CD4-positive, alpha-beta memory T cell (primary cell): ENCODE measurements around the gene ZFHX3. TPM values are rescaled to one million over a fixed set of nuclear protein-coding genes. Genes with fewer than 3 reads are reported as not detected.

Source experiments
- CTCF ChIA-PET: fragments of 350-600 bp; sonication (Branson Sonifier 250); formaldehyde crosslinking; loops from one replicate; lab custom pipeline; 2021; ENCODE audit warnings: inconsistent platforms; ENCODE audit not compliant: partially characterized antibody; lab: Charles Lee
- POLR2A ChIA-PET: fragments of 350-600 bp; sonication (Branson Sonifier 250); formaldehyde crosslinking; loops from one replicate; lab custom pipeline; 2021; ENCODE audit not compliant: partially characterized antibody; lab: Charles Lee
- DNase-seq, 5 donors: peaks; one replicate each; pipeline versions ENCODE4 v3.0.0 to v3.0.0-alpha.2; 2020 to 2022; ENCODE audit warnings: mixed read lengths in 1 of 5
- H3K27ac ChIP-seq: one replicate; pipeline ENCODE4 v1.7.0; 2013; ENCODE audit warnings: low read depth, low read length
- H3K27me3 ChIP-seq: 2 replicates; pipeline ENCODE4 v1.7.0; 2013; ENCODE audit warnings: mild to moderate bottlenecking, low read length, moderate library complexity; ENCODE audit not compliant: insufficient read depth
- H3K36me3 ChIP-seq: 2 replicates; pipeline ENCODE4 v1.7.0; 2013; ENCODE audit warnings: mild to moderate bottlenecking, low read length, moderate library complexity; ENCODE audit not compliant: insufficient read depth
- H3K4me1 ChIP-seq: 2 replicates; pipeline ENCODE4 v1.7.0; 2013; ENCODE audit warnings: mild to moderate bottlenecking, low read length, moderate library complexity; ENCODE audit not compliant: insufficient read depth
- H3K4me3 ChIP-seq, 2 donors: one replicate each; pipeline ENCODE4 v1.7.0; 2013; ENCODE audit warnings: low read length in 2 of 2, mild to moderate bottlenecking in 1 of 2
- H3K9me3 ChIP-seq, 2 donors: one replicate each; pipeline ENCODE4 v1.7.0; 2013; ENCODE audit warnings: low read length in 2 of 2, control low read depth in 1 of 2; ENCODE audit not compliant: control insufficient read depth in 1 of 2
- H3K27ac Mint-ChIP-seq, 7 donors: one replicate each; pipeline ENCODE4 v1.8.0; 2020 to 2021; ENCODE audit warnings: mixed read lengths in 7 of 7, mild to moderate bottlenecking in 6 of 7, inconsistent platforms in 3 of 7, moderate library complexity in 3 of 7
- H3K27me3 Mint-ChIP-seq, 2 donors: one replicate each; pipeline ENCODE4 v1.8.0; 2020 to 2021; ENCODE audit warnings: mixed read lengths in 2 of 2
- H3K36me3 Mint-ChIP-seq, 2 donors: one replicate each; pipeline ENCODE4 v1.8.0; 2020 to 2021; ENCODE audit warnings: mixed read lengths in 2 of 2, inconsistent platforms in 1 of 2, mild to moderate bottlenecking in 1 of 2
- H3K4me1 Mint-ChIP-seq, 4 donors: one replicate each; pipeline ENCODE4 v1.8.0; 2020 to 2021; ENCODE audit warnings: mixed read lengths in 4 of 4, mild to moderate bottlenecking in 1 of 4
- H3K4me3 Mint-ChIP-seq, 8 donors: one replicate each; pipeline ENCODE4 v1.8.0; 2020 to 2021; ENCODE audit warnings: mixed read lengths in 8 of 8, mild to moderate bottlenecking in 7 of 8, moderate library complexity in 6 of 8, inconsistent platforms in 3 of 8
- H3K9me3 Mint-ChIP-seq, 8 donors: one replicate each; pipeline ENCODE4 v1.8.0; 2020 to 2021; ENCODE audit warnings: mixed read lengths in 8 of 8, mild to moderate bottlenecking in 5 of 8, inconsistent platforms in 3 of 8, moderate library complexity in 1 of 8
- intact Hi-C: fragments of 100-400 bp; cut with micrococcal nuclease; formaldehyde crosslinking; loops from one replicate; pipeline ENCODE4 v1.15.1; 2023
- polyA plus RNA-seq, 2 donors: library from polyadenylated mRNA; unstranded; fragments of 300-500 nt; fragmentation: Illumina TruSeq; gene quantifications; one replicate each; pipeline ENCODE4 v1.2.3, GENCODE V29; 2021
- total RNA-seq, 2 experiments: library from RNA; stranded (reverse); gene quantifications; one replicate each; pipeline ENCODE4 v1.2.3, GENCODE V29; 2021

Gene ZFHX3
- total and polyA plus RNA-seq, 4 experiments from 2014 or later = 0.01 to 0.99 (median 0.36) TPM

GRCh38 chr16:72832621-72833248 lies 215.2 kb downstream of the ZFHX3 start:
- no peak overlapping the region for H3K4me3 ChIP-seq
- no peak overlapping the region for H3K27ac ChIP-seq
- no peaks in the 10 kb centered on the region for H3K9me3 ChIP-seq
- peaks cover 0 to 4% of the 10 kb centered on the region in 2 donors for H3K27me3 Mint-ChIP-seq
- no peaks in the 10 kb centered on the region for H3K4me1 ChIP-seq
- H3K27me3 ChIP-seq = no peaks in the 10 kb centered on the region
- ChIA-PET CTCF (interaction anchor here (0.9 to 2.7 kb wide), 31 partner anchors 8 to 1046 kb away, joined by 3 to 35 read pairs (median 6); no protein-coding TSS in a partner anchor), POLR2A (no interaction called here)
- no peaks in the 10 kb centered on the region for H3K36me3 ChIP-seq
- H3K9me3 Mint-ChIP-seq = no peaks in the 10 kb centered on the region
- no peak overlapping the region for H3K27ac Mint-ChIP-seq
- intact Hi-C loops = loop anchor here (10.0 kb wide), 1 partner anchor 1122 kb away; no protein-coding TSS in a partner anchor
- H3K36me3 Mint-ChIP-seq = no peaks in the 10 kb centered on the region
- H3K4me3 Mint-ChIP-seq = no peak overlapping the region
- DNase-seq = peak in 4 of 5 donors; percentile 18 to 41 (median 34)
- H3K4me1 Mint-ChIP-seq = no peaks in the 10 kb centered on the region

DNA sequence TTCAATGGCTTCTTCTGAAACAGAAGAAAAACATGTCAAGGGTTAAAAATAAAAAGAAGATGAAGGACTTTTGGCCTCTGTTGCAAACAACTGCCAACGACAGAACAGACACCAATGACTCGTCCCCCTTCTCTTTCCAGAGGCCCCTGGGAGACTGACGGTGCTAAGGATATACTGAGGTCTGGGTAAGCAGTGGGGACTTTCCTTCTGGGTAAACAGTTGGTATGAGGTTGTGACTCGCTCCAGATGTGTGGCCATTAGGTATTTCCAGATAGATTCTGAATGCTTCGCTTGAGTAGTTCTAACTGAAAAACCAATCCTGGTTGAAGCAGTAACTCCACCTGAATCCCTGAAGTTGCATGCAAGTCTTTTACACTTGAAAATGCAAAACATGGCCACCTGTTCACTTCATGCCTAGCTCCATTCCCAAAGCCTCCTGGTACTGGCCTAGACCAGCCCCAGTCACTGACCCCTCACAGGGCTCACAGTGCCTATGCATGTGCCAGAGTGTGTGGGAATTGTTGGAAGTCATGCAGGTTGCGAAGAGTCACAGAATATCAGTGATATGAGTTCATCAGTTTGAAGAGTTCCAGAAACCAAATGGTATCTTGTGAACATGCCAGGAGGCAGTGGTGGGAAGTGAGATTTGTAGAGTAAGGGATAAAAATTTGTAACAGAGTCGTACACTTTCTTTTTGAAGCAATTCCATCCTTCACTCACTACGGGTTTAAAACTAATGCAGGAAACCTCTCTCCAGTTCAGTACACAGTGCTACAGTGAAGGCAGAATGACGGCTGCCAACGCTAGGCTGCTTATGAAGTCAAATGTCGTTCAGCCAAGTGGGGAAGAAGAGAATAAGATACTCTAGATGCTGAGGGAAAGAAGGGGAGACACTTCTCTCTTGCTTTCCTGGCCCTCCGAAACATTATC lies 217.8 kb downstream of the ZFHX3 start:
- Mint-ChIP-seq H3K36me3 (no peaks in the 10 kb centered on the region), H3K4me1 (no peaks in the 10 kb centered on the region), H3K27me3 (no peaks in the 10 kb centered on the region), H3K9me3 (no peaks in the 10 kb centered on the region), H3K27ac (no peak overlapping the region), H3K4me3 (no peak overlapping the region)
- Histone ChIP-seq H3K27ac (no peak overlapping the region), H3K4me1 (no peaks in the 10 kb centered on the region), H3K27me3 (no peaks in the 10 kb centered on the region), H3K4me3 (no peak overlapping the region), H3K9me3 (no peaks in the 10 kb centered on the region), H3K36me3 (no peaks in the 10 kb centered on the region)
- DNase-seq = no peak
- CTCF ChIA-PET = interaction anchor here (1.1 to 1.4 kb wide), 2 partner anchors 11 to 36 kb away, joined by 3 to 5 read pairs; no protein-coding TSS in a partner anchor
- intact Hi-C loops = loop anchor here (10.0 kb wide), 1 partner anchor 1125 kb away; no protein-coding TSS in a partner anchor
- POLR2A ChIA-PET = no interaction called here

DNA sequence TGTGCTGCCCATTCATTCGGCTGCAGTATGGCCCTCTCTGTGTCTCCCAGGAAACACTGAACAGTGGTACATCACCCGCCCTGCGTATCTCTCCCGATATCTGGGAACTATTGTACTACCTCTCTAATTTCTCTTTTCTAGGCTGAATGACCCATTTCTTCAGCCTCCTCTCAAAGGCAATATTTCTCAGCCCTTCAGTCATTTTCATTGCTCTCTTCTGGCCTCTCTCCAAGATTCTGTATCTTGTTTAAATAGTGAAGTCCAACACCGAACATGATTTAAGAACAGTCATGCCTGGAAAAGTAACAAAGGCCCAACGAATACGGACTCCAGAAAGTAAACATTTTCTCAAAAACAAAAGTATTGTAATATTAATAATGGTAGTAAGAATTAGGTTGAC lies 220.1 kb downstream of the ZFHX3 start:
- H3K27ac Mint-ChIP-seq = no peak overlapping the region
- H3K4me3 ChIP-seq = no peak overlapping the region
- H3K4me3 Mint-ChIP-seq = no peak overlapping the region
- no peak for DNase-seq
- H3K36me3 Mint-ChIP-seq = no peaks in the 10 kb centered on the region
- no peaks in the 10 kb centered on the region for H3K27me3 Mint-ChIP-seq
- no peak overlapping the region for H3K27ac ChIP-seq
- H3K4me1 Mint-ChIP-seq = no peaks in the 10 kb centered on the region
- ChIA-PET POLR2A (no interaction called here), CTCF (no interaction called here)
- no peaks in the 10 kb centered on the region for H3K27me3 ChIP-seq
- intact Hi-C loops = no loop called here
- no peaks in the 10 kb centered on the region for H3K9me3 Mint-ChIP-seq
- no peaks in the 10 kb centered on the region for H3K4me1 ChIP-seq
- H3K36me3 ChIP-seq = no peaks in the 10 kb centered on the region
- H3K9me3 ChIP-seq = no peaks in the 10 kb centered on the region

DNA sequence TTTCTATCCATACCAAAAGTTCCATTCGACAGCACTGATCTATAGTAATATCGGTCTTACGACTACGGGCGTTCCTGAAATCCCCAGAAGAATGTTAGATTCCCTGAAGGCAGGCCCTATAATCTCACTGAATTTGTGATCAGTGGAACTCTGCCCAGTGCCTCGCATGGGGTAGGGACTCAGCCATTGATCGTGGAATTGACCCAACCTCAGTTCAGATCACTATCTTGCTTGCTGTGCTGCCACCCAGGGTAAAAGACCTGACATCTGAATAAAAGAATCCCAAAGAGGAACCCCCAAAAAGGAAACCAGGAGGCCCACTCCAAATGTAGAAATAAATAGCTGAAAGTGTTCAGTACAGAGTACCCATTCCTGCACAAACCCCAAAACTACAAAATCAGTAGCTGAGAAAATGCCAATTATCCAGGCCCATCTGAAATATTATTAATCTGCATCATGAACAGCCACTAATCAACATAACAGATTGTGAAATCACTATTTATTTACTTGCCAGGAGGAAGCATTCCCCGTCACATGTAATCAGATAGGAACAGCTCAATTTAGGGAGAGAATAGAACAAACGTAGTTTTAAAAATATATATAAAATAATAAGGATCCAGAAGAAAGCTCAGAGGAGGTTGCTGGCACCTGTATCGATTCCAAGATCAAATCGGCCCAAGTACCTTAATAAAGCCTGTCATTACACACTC lies 221.9 kb downstream of the ZFHX3 start:
- H3K4me3 ChIP-seq = no peak overlapping the region
- H3K4me1 ChIP-seq = no peaks in the 10 kb centered on the region
- no peak overlapping the region for H3K27ac ChIP-seq
- Mint-ChIP-seq H3K27ac (no peak overlapping the region), H3K27me3 (no peaks in the 10 kb centered on the region), H3K4me3 (no peak overlapping the region), H3K4me1 (no peaks in the 10 kb centered on the region), H3K9me3 (no peaks in the 10 kb centered on the region), H3K36me3 (no peaks in the 10 kb centered on the region)
- POLR2A ChIA-PET = no interaction called here
- H3K36me3 ChIP-seq = no peaks in the 10 kb centered on the region
- no peaks in the 10 kb centered on the region for H3K27me3 ChIP-seq
- H3K9me3 ChIP-seq = no peaks in the 10 kb centered on the region
- intact Hi-C loops = no loop called here
- DNase-seq = no peak
- CTCF ChIA-PET = interaction anchor here (0.6 to 2.3 kb wide), 2 partner anchors 7 to 11 kb away, joined by 7 to 10 read pairs; no protein-coding TSS in a partner anchor

- POLR2A ChIA-PET = no interaction called here
- Histone ChIP-seq H3K9me3 (no peaks in the 10 kb centered on the region), H3K4me1 (no peaks in the 10 kb centered on the region), H3K27me3 (no peaks in the 10 kb centered on the region), H3K27ac (no peak overlapping the region), H3K4me3 (no peak overlapping the region), H3K36me3 (no peaks in the 10 kb centered on the region)
- intact Hi-C loops = no loop called here
- no peak overlapping the region for H3K27ac Mint-ChIP-seq
- H3K27me3 Mint-ChIP-seq = no peaks in the 10 kb centered on the region
- no peak for DNase-seq
- H3K4me1 Mint-ChIP-seq = no peaks in the 10 kb centered on the region
- H3K4me3 Mint-ChIP-seq = no peak overlapping the region
- no peaks in the 10 kb centered on the region for H3K36me3 Mint-ChIP-seq
- no peaks in the 10 kb centered on the region for H3K9me3 Mint-ChIP-seq
- CTCF ChIA-PET = interaction anchor here (2.3 kb wide), 1 partner anchor 9 kb away, joined by 10 read pairs; no protein-coding TSS in a partner anchor
Observed at GRCh38 chr16:72824761-72825160, 223.2 kb downstream of the ZFHX3 start.

DNA sequence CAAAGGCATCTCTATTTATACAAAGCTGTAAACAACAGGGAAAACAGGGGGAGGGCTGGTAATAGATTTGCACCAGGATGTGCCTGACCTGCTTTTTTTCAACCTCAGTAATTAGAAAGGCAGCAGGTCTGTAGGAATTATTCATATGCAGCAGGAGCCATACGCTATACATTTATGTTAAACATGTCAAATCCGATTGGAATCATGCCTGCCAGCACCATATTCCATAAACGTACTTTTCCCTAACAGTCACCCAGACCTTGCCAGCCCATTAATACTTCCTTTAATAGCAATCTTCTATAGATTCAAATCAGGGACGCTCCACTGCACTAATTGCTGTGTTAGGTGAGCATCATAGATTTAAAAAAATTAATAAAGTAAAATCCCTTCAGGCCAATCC lies 223.9 kb downstream of the ZFHX3 start:
- ChIA-PET POLR2A (no interaction called here), CTCF (interaction anchor here (2.3 kb wide), 1 partner anchor 9 kb away, joined by 10 read pairs; no protein-coding TSS in a partner anchor)
- no peak overlapping the region for H3K27ac Mint-ChIP-seq

More for the DNA sequence above, 223.9 kb downstream of the ZFHX3 start:
- no peaks in the 10 kb centered on the region for H3K36me3 ChIP-seq
- no peaks in the 10 kb centered on the region for H3K27me3 ChIP-seq
- no peaks in the 10 kb centered on the region for H3K4me1 Mint-ChIP-seq
- H3K4me1 ChIP-seq = no peaks in the 10 kb centered on the region
- no peaks in the 10 kb centered on the region for H3K36me3 Mint-ChIP-seq
- H3K9me3 ChIP-seq = no peaks in the 10 kb centered on the region
- H3K4me3 ChIP-seq = no peak overlapping the region
- no peak for DNase-seq
- no peak overlapping the region for H3K27ac ChIP-seq
- no peak overlapping the region for H3K4me3 Mint-ChIP-seq
- H3K9me3 Mint-ChIP-seq = no peaks in the 10 kb centered on the region
- H3K27me3 Mint-ChIP-seq = no peaks in the 10 kb centered on the region
- intact Hi-C loops = no loop called here
